GF-D8 (cell line): ENCODE data around the gene CD177.
"Not testable (repeated sequence)": the region's sequence is repeated elsewhere in the genome, so short reads cannot be mapped to it uniquely, and the experiment has no call there.

Experiments used
- DNase-seq: peaks from one replicate; lab custom pipeline; 2025; lab: John Stamatoyannopoulos, UW

Gene CD177

DNA sequence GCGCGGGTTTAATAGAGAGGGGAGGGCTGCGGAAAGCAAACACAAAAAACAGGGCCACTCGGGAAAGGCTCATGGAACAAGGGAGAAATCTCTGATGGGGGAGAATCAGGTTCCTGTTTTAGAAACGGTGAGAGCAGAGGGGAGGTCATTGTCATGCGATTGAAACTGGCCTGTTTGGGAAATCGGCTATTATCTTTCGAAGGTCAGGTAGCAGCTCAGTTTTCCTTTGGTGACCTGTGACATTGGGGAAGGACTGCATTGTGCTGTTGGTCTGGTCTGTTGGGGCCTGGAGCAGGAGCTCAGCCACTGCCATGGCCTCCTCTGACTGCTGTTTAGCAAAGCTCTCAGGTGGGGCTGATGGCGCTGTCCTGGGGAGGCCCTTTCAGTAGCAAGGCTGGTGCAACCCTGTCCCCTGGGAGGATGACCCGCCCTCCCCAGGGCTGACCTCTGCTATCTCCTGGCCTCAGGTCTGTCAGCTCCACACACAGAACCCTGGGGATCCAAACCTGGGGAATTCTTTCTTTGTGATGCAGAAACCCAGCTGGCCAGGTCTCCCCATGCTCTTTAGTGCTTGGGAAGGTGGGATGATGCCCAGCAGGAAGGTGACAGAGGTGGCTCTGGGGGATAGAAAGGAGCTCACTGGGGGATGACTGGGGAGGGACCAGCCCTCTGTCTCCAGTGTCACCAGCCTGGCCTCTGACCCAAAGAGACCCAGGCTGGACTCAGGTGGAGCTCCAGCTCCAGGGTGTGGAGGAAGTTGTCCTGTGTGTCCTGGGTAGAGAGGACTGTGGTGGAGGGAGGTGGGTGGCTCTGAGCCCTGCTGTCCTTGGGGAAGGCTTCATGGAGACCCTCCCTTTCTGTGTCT, 21.2 kb upstream of the CD177 start:
- no peak for DNase-seq

- not testable (repeated sequence) for DNase-seq
Observed at GRCh38 chr19:43336508-43336907, 17.0 kb upstream of the CD177 start.

- no peak for DNase-seq
Observed at GRCh38 chr19:43337737-43338136, 15.7 kb upstream of the CD177 start.

DNA sequence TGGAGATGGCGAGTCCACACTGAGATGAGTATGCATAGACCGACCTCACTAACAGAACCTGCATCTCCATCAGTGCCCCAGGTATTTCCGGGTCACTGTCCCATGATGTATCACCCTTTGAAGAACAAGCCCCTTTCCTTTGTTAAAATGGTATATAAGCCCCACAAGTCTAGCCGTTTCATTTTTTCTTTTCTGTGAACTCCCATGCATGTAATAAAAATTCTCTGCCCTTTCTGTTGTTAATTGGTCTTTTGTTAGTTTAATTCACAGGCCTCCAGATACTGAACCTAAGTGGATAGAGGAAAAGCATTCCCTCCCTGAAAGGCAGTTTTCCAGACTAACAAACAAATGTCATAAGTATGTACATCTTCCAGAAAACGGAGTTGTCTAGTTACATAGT, 15.0 kb upstream of the CD177 start:
- DNase-seq = no peak

DNA sequence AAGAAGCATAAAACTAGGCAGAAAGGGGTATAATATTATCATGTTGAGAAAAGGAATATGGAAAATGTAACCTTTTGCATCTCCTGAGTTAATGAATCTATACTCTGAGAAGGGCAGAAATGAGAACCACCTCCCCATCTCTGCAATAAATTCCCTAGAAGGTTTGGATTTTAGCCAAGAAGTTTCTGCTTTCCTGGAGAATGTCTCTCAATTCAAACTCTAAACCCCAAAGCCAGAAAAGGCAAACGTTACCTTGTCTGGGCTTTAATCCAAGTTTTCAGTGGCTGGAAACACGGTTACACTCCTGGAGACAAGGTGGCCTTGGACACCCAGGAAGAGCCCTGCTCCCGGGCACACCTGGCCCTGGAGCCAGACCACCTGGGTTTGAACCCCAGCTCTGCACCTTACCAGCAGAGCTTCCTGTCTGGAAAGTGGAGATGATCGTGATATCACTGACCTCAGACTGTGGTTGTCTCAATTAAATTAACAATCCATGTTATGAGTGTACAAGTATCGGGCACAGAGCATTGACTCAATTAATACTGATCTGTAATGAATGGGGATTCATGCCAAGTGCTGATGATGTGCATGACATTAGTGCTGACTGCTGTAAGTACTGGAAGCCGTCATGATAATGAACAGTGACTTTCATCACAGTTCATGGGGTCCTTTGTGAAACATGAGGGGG, 14.1 kb upstream of the CD177 start:
- not testable (repeated sequence) for DNase-seq

GRCh38 chr19:43340101-43340500, 13.4 kb upstream of the CD177 start:
- DNase-seq = not testable (repeated sequence)

GRCh38 chr19:43341098-43341497, 12.4 kb upstream of the CD177 start:
- not testable (repeated sequence) for DNase-seq

- not testable (repeated sequence) for DNase-seq
Observed at GRCh38 chr19:43342104-43342503, 11.4 kb upstream of the CD177 start.

- not testable (repeated sequence) for DNase-seq
Observed at GRCh38 chr19:43344347-43344925, 9.1 kb upstream of the CD177 start.

DNA sequence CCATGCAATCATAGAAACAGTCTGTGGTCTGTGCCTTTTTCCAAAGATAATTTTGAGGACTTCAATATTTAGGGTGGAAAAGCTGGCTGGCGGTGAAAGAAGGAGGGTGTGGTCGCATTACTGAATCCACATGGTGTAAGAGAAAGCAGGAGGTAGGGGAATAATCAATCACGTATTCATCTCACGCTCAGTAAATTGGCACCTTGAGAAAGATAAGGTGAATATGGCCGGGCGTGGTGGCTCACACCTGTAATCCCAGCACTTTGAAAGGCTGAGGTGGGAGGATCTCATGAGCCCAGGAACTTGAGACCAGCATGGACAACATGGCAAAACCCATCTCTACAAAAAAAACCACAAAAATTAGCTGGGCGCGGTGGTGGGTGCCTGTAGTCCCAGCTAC, 3.7 kb upstream of the CD177 start:
- DNase-seq = not testable (repeated sequence)

- no peak for DNase-seq
Observed at GRCh38 chr19:43351998-43352746, 1.3 kb upstream of the CD177 start.

DNA sequence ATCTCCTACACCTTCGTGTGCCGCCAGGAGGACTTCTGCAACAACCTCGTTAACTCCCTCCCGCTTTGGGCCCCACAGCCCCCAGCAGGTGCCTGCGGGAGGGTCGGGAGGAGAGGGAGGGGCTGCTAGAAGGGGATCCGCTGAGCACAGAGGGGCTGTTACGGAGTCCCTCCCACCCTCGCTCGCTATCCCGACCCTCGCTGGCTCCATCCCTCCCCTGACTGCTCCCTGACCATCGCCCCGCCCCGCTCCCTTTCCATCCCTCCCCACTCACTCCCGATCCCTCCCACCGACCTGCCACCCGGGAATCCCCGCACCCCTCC, 780 bp downstream of the CD177 start:
- DNase-seq = no peak

- not testable (repeated sequence) for DNase-seq
Observed at GRCh38 chr19:43356749-43357148, 3.3 kb downstream of the CD177 start.

DNA sequence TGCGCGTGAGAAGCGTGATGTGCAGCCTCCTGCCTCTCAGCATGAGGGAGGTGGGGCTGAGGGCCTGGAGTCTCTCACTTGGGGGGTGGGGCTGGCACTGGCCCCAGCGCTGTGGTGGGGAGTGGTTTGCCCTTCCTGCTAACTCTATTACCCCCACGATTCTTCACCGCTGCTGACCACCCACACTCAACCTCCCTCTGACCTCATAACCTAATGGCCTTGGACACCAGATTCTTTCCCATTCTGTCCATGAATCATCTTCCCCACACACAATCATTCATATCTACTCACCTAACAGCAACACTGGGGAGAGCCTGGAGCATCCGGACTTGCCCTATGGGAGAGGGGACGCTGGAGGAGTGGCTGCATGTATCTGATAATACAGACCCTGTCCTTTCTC, 8.7 kb downstream of the CD177 start:
- no peak for DNase-seq

GRCh38 chr19:43362745-43363144, 9.3 kb downstream of the CD177 start:
- DNase-seq = no peak

DNA sequence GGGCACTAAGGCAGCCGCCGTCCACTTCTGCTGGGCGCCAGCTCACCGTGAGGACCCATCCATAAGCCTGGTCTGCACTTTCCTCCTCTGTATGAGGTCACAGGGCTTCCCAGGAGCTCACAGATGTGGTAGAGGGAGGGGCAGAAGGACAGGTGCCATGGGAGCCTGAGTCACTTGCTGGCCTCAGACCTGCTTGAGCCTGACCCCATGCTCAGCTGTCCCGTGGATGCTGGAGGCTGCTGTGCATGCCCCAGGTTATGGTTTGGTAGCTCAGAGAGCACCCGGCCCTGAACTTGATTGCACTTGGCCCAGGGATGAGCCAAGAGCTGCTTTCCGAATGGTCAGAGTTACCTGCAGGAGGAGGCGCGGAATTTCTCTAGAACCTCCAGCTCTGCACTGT, 12.2 kb downstream of the CD177 start:
- DNase-seq = not testable (repeated sequence)

DNA sequence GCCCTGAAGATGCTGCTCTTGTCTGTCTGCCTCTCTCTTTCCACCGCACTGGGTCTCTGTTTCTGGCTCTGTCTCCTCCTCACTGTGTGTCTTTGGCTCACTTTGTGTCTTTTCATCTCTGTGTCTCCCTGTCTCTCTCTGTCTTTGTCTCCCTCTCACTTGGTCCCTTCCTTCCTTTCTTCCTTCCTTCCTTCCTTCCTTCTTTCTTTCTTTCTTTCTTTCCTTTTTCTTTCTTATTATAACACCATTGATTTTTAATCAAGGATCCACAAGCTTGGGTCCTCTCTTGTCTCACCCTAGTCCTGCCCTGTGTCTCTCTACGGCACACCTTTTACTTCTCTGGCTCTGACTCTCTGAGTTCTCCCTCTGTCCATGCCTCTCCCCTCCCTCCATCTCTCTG, 14.3 kb downstream of the CD177 start:
- DNase-seq = no peak

DNA sequence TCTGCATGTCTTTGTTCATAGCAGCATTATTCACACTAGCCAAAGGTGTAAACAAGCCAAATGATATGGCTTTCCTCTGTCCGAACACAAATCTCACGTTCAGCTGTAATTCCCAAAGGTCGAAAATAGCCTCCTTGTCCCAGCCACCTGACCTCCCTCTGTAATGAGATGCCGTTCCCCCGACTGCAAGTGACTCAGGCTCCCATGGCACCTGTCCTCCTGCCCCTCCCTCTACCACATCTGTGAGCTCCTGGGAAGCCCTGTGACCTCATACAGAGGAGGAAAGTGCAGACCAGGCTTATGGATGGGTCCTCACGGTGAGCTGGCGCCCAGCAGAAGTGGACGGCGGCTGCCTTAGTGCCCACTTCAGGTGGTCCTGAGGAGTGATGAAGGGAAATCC, 15.4 kb downstream of the CD177 start:
- DNase-seq = not testable (repeated sequence)

DNA sequence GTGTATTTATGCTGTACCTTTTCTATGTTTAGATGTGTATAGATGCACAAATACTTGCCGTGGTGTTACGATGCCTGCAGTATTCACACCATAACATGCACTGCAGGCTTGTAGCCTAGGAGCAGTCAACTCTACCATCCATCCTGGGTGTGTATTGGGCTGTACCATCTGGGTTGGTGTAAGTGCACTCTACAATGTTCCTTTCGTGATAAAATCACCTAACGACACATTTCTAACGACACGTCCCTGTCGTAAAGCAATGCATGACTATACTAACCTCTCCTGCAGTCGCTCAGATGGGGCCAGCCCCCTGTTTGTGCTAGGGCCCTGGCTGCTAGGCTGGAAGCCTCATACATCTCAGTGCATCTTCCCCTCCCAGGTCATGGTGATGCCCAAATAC, 18.4 kb downstream of the CD177 start:
- no peak for DNase-seq

- no peak for DNase-seq
Observed at GRCh38 chr19:43372462-43372861, 19.0 kb downstream of the CD177 start.

- DNase-seq = not testable (repeated sequence)
Observed at GRCh38 chr19:43377624-43378023, 24.1 kb downstream of the CD177 start.

GRCh38 chr19:43380008-43380407, 26.5 kb downstream of the CD177 start:
- no peak for DNase-seq
